HG03139 (cell line): ENCODE results near the gene ARID4B.
"Not testable (repeated sequence)": the region's sequence is repeated elsewhere in the genome, so short reads cannot be mapped to it uniquely, and the experiment has no call there.

Experiments used
- ATAC-seq: cut with Tn5 transposase; IDR thresholded peaks from one replicate; pipeline ENCODE4 v1.9.1; 2021; ENCODE audit not compliant: unreplicated experiment

ARID4B gene

GRCh38 chr1:235297579-235297978 lies 30.4 kb downstream of the ARID4B start:
- no peak for ATAC-seq

- no peak for ATAC-seq
Measured at GRCh38 chr1:235296729-235297128, 31.2 kb downstream of the ARID4B start.

- ATAC-seq, result no peak
Measured at GRCh38 chr1:235295902-235296350, 32.1 kb downstream of the ARID4B start.

- no peak for ATAC-seq
Measured at GRCh38 chr1:235293322-235293942, 34.5 kb downstream of the ARID4B start.

- ATAC-seq, result no peak
Measured at GRCh38 chr1:235292790-235293189, 35.2 kb downstream of the ARID4B start.

GRCh38 chr1:235291599-235292091 lies 36.3 kb downstream of the ARID4B start:
- no peak for ATAC-seq

GRCh38 chr1:235290740-235291502 lies 37.1 kb downstream of the ARID4B start:
- ATAC-seq, result no peak

- ATAC-seq, result no peak
Measured at GRCh38 chr1:235289859-235290739, 37.9 kb downstream of the ARID4B start.

- no peak for ATAC-seq
Measured at GRCh38 chr1:235287208-235287882, 40.6 kb downstream of the ARID4B start.

- ATAC-seq, result no peak
Measured at GRCh38 chr1:235286667-235287066, 41.3 kb downstream of the ARID4B start.

GRCh38 chr1:235284231-235284769 lies 43.7 kb downstream of the ARID4B start:
- no peak for ATAC-seq

GRCh38 chr1:235283636-235284035 lies 44.3 kb downstream of the ARID4B start:
- not testable (repeated sequence) for ATAC-seq

GRCh38 chr1:235280467-235280866 lies 47.5 kb downstream of the ARID4B start:
- ATAC-seq, result no peak

- ATAC-seq, result no peak
Measured at GRCh38 chr1:235279694-235280093, 48.3 kb downstream of the ARID4B start.

- no peak for ATAC-seq
Measured at GRCh38 chr1:235278915-235279292, 49.1 kb downstream of the ARID4B start.

- ATAC-seq, result no peak
Measured at GRCh38 chr1:235278233-235278914, 49.6 kb downstream of the ARID4B start.

GRCh38 chr1:235277709-235278108 lies 50.3 kb downstream of the ARID4B start:
- no peak for ATAC-seq

- no peak for ATAC-seq
Measured at GRCh38 chr1:235275836-235276235, 52.1 kb downstream of the ARID4B start.

GRCh38 chr1:235275223-235275622 lies 52.8 kb downstream of the ARID4B start:
- ATAC-seq, result peak; percentile 58

- ATAC-seq, result no peak
Measured at GRCh38 chr1:235272851-235273250, 55.1 kb downstream of the ARID4B start.
